Cardiac muscle cell (in vitro differentiated cells and primary cell): ENCODE measurements around the gene MFSD12. TPM values are rescaled to one million over a fixed set of nuclear protein-coding genes. Genes with fewer than 3 reads are reported as not detected.

ENCODE experiments used
- DNase-seq, 2 donors: peaks; one replicate each; pipeline versions ENCODE4 v3.0.0 to v3.0.0-alpha.2; 2010 to 2017; ENCODE audit warnings: low read depth in 1 of 2, low spot score in 1 of 2
- H3K27ac ChIP-seq: fragments of 200-600 bp; sonication (generic); 2 replicates; pipeline ENCODE4 v1.5.1; 2016
- H3K27me3 ChIP-seq: fragments of 200-600 bp; sonication (generic); 2 replicates; pipeline ENCODE4 v1.6.0; 2016; ENCODE audit warnings: control low read depth
- H3K36me3 ChIP-seq: fragments of 200-600 bp; sonication (generic); 2 replicates; pipeline ENCODE4 v1.5.1; 2016; ENCODE audit warnings: control low read depth
- H3K4me1 ChIP-seq: fragments of 200-600 bp; sonication (generic); 2 replicates; pipeline ENCODE4 v1.8.1; 2017; ENCODE audit warnings: low read depth, mild to moderate bottlenecking, mixed run types
- H3K4me3 ChIP-seq: fragments of 200-600 bp; sonication (generic); 2 replicates; pipeline ENCODE4 v1.5.1; 2016; ENCODE audit warnings: mild to moderate bottlenecking
- H3K9me3 ChIP-seq: fragments of 200-600 bp; sonication (generic); 2 replicates; pipeline ENCODE4 v1.5.1; 2017; ENCODE audit warnings: low read depth, mild to moderate bottlenecking, control low read depth
- polyA plus RNA-seq: library from polyadenylated mRNA; unstranded; fragments of >200 nt; fragmentation: Nextera tagmentation; extraction: Ambion mirVana; gene quantifications from 2 replicates; pipeline ENCODE4 v1.2.1, GENCODE V29; 2016
- total RNA-seq: library from RNA; depleted of rRNA; stranded (reverse); fragments of >200 nt; gene quantifications from 2 replicates; pipeline ENCODE4 v1.2.3, GENCODE V29; 2016
- TF ChIP-seq, protein P1 (sequence below): IDR thresholded peaks from 2 replicates; pipeline ENCODE4 v1.5.1; 2012; ENCODE audit warnings: low read depth, mild to moderate bottlenecking, low read length

MFSD12 gene
- total and polyA plus RNA-seq, 2 experiments from 2014 or later, result 71.8 to 89.0 TPM

- no peaks in the 10 kb centered on the region for H3K9me3 ChIP-seq
- no peak overlapping the region for H3K4me3 ChIP-seq
- no peak overlapping the region for H3K27ac ChIP-seq
- TF ChIP-seq, protein P1, sequence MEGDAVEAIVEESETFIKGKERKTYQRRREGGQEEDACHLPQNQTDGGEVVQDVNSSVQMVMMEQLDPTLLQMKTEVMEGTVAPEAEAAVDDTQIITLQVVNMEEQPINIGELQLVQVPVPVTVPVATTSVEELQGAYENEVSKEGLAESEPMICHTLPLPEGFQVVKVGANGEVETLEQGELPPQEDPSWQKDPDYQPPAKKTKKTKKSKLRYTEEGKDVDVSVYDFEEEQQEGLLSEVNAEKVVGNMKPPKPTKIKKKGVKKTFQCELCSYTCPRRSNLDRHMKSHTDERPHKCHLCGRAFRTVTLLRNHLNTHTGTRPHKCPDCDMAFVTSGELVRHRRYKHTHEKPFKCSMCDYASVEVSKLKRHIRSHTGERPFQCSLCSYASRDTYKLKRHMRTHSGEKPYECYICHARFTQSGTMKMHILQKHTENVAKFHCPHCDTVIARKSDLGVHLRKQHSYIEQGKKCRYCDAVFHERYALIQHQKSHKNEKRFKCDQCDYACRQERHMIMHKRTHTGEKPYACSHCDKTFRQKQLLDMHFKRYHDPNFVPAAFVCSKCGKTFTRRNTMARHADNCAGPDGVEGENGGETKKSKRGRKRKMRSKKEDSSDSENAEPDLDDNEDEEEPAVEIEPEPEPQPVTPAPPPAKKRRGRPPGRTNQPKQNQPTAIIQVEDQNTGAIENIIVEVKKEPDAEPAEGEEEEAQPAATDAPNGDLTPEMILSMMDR, result no peak
- no peaks in the 10 kb centered on the region for H3K4me1 ChIP-seq
- no peak for DNase-seq
- no peaks in the 10 kb centered on the region for H3K36me3 ChIP-seq
- H3K27me3 ChIP-seq, result no peaks in the 10 kb centered on the region
These were observed 1.5 kb downstream of the MFSD12 start for GRCh38 chr19:3555653-3556422.

DNA sequence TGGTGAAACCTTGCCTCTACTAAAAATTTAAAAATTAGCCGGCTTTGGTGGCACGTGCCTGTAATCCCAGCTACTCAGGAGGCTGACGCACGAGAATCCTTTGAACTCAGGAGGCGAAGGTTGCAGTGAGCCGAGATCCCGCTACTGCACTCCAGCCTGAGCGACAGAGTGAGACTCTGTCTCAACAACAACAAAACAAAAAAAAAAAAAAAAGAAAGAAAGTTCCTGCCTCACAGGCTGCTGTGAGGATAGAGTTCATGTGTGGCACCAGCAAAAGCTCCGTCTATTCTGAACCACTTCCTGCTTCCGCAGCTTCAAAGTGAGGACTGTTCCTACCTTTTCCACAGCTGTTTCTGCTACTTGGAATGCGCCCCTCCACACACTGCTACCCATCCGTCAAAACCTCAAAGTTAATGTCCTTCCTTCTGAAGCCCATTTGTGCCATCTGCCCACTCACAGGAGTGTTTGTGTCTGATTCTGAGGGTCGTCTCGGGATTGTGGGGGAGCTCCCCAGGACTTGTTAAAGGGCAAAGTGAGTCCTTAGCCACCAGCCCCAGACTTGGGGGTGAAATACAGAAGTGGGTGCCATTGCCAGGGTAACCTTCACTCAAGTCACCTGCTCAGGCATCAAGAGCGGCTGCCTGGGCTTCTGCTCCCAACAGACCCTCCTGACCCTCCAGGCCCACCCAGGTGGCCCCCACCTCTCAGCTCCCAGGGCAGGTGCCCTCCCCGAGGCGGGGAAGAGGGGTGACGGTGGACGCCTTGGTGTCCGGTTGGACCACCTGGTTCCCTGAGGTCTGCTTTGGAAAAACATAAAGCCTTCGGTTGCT, 2.9 kb downstream of the MFSD12 start:
- TF ChIP-seq, protein P1, result no peak
- Histone ChIP-seq H3K4me3 (no peak overlapping the region), H3K27ac (no peak overlapping the region)

GRCh38 chr19:3551792-3552095, 5.6 kb downstream of the MFSD12 start:
- DNase-seq, result no peak
- Histone ChIP-seq H3K4me1 (no peaks in the 10 kb centered on the region), H3K27ac (no peak overlapping the region), H3K9me3 (no peaks in the 10 kb centered on the region), H3K36me3 (no peaks in the 10 kb centered on the region), H3K4me3 (no peak overlapping the region), H3K27me3 (no peaks in the 10 kb centered on the region)
- TF ChIP-seq, protein P1, result no peak

More for the DNA sequence above, 2.9 kb downstream of the MFSD12 start:
- H3K9me3 ChIP-seq, result no peaks in the 10 kb centered on the region
- no peaks in the 10 kb centered on the region for H3K4me1 ChIP-seq
- DNase-seq, result no peak
- no peaks in the 10 kb centered on the region for H3K27me3 ChIP-seq
- H3K36me3 ChIP-seq, result no peaks in the 10 kb centered on the region

GRCh38 chr19:3550947-3551791, 6.2 kb downstream of the MFSD12 start:
- no peaks in the 10 kb centered on the region for H3K36me3 ChIP-seq
- H3K4me1 ChIP-seq, result no peaks in the 10 kb centered on the region
- H3K4me3 ChIP-seq, result no peak overlapping the region
- DNase-seq, result no peak
- TF ChIP-seq, protein P1, result no peak
- H3K9me3 ChIP-seq, result no peaks in the 10 kb centered on the region
- no peaks in the 10 kb centered on the region for H3K27me3 ChIP-seq
- H3K27ac ChIP-seq, result no peak overlapping the region

GRCh38 chr19:3549816-3550215, 7.6 kb downstream of the MFSD12 start:
- H3K4me1 ChIP-seq, result no peaks in the 10 kb centered on the region
- H3K36me3 ChIP-seq, result no peaks in the 10 kb centered on the region
- TF ChIP-seq, protein P1, result no peak
- H3K27me3 ChIP-seq, result no peaks in the 10 kb centered on the region
- H3K4me3 ChIP-seq, result no peak overlapping the region
- H3K27ac ChIP-seq, result no peak overlapping the region
- DNase-seq, result no peak
- H3K9me3 ChIP-seq, result no peaks in the 10 kb centered on the region
